Testis (tissue), 2 donors: ENCODE data around the gene CAPZA3.

Experiments
- CTCF ChIP-seq, 3 experiments: fragments of 450-650 bp in 2 of 3; fragments of 200-600 bp in 1 of 3; sonication (generic) in 1 of 3; IDR thresholded peaks; one replicate each; pipeline ENCODE4 v1.5.1; 2016 to 2019; ENCODE audit warnings: antibody characterized with exemption in 3 of 3, mild to moderate bottlenecking in 2 of 3, moderate library complexity in 1 of 3
- POLR2A ChIP-seq: fragments of 450-650 bp; IDR thresholded peaks from one replicate; pipeline ENCODE4 v1.6.1; 2017; ENCODE audit warnings: antibody characterized with exemption, mild to moderate bottlenecking, moderate library complexity

- TF ChIP-seq CTCF (IDR thresholded peaks at IDR 0.05) (no peak), POLR2A (no peak)
Measured at GRCh38 chr12:18737819-18738218, at the start of gene CAPZA3, which contains the start of gene PLCZ1.
